SK-N-SH (cell line): Measurements from ENCODE around the gene TMEM117. TPM values are rescaled to one million over a fixed set of nuclear protein-coding genes. Genes with fewer than 3 reads are reported as not detected.

Experiments used
- CTCF ChIA-PET: fragments of 300-600, 350-600 bp; formaldehyde crosslinking; extraction: SDS; loops from one replicate; lab custom pipeline; 2021; lab: Yijun Ruan, JAX
- POLR2A ChIA-PET: fragments of 350-600 bp; sonication (Branson Sonifier 250); formaldehyde crosslinking; extraction: SDS; loops from one replicate; lab custom pipeline; 2020; ENCODE audit warnings: antibody characterized with exemption, inconsistent platforms; lab: Yijun Ruan, JAX
- DNase-seq: peaks from one replicate; pipeline ENCODE4 v3.0.0; 2012
- H2AFZ ChIP-seq: fragments of 200-600 bp; sonication (generic); 2 replicates; pipeline ENCODE4 v1.8.1; 2016; ENCODE audit warnings: antibody characterized with exemption, mild to moderate bottlenecking, low read depth
- H3F3A ChIP-seq: fragments of 200-600 bp; sonication (generic); replicated peaks from 2 replicates; pipeline ENCODE3; 2016; ENCODE audit warnings: antibody characterized with exemption, mild to moderate bottlenecking; ENCODE audit not compliant: insufficient read depth
- H3K27ac ChIP-seq, 2 experiments: fragments of 200-500 bp in 1 of 2; fragments of 200-600 bp in 1 of 2; sonication (Bioruptor generic) in 1 of 2; sonication (generic), shearing (Covaris generic) in 1 of 2; 2 replicates each; pipeline versions ENCODE4 v1.5.1 to v1.6.1; 2014 to 2016; ENCODE audit warnings: low read depth in 2 of 2, inconsistent platforms in 1 of 2, low read length in 1 of 2, mild to moderate bottlenecking in 1 of 2, mixed read lengths in 1 of 2
- H3K27me3 ChIP-seq: fragments of 200-600 bp; sonication (generic), shearing (Covaris generic); 2 replicates; pipeline ENCODE4 v1.6.1; 2016; ENCODE audit warnings: mixed run types; ENCODE audit not compliant: insufficient read depth
- H3K36me3 ChIP-seq, 2 experiments: fragments of 200-500 bp in 1 of 2; fragments of 200-600 bp in 1 of 2; sonication (Bioruptor generic) in 1 of 2; sonication (generic) in 1 of 2; replicated peaks in 1 of 2; 2 replicates each; pipeline versions ENCODE3 to v1.5.1; 2014 to 2016; ENCODE audit warnings: low read length in 1 of 2, mild to moderate bottlenecking in 1 of 2; ENCODE audit not compliant: insufficient read depth in 2 of 2, control insufficient read depth in 1 of 2
- H3K4me1 ChIP-seq, 2 experiments: fragments of 200-500 bp in 1 of 2; fragments of 200-600 bp in 1 of 2; sonication (Bioruptor generic) in 1 of 2; sonication (generic), shearing (Covaris generic) in 1 of 2; 2 replicates each; pipeline versions ENCODE4 v1.5.1 to v1.6.1; 2014 to 2016; ENCODE audit warnings: low read depth in 1 of 2, low read length in 1 of 2, mixed run types in 1 of 2; ENCODE audit not compliant: insufficient read depth in 2 of 2, control insufficient read depth in 1 of 2
- H3K4me2 ChIP-seq: fragments of 200-600 bp; sonication (generic), shearing (Covaris generic); 2 replicates; pipeline ENCODE4 v1.6.1; 2017; ENCODE audit warnings: mixed run types
- H3K4me3 ChIP-seq, 2 experiments: fragments of 200-500 bp in 1 of 2; fragments of 200-600 bp in 1 of 2; sonication (Bioruptor generic) in 1 of 2; sonication (generic), shearing (Covaris generic) in 1 of 2; 2 replicates each; pipeline versions ENCODE4 v1.5.1 to v1.8.1; 2014 to 2016; ENCODE audit warnings: low read depth in 2 of 2, inconsistent platforms in 1 of 2, low read length in 1 of 2, mild to moderate bottlenecking in 1 of 2, mixed read lengths in 1 of 2, moderate library complexity in 1 of 2
- H3K79me2 ChIP-seq: fragments of 200-600 bp; sonication (generic); 2 replicates; pipeline ENCODE4 v1.8.1; 2017; ENCODE audit warnings: mild to moderate bottlenecking; ENCODE audit not compliant: insufficient read depth
- H3K9ac ChIP-seq: fragments of 200-600 bp; sonication (generic); 2 replicates; pipeline ENCODE4 v1.6.1; 2017; ENCODE audit warnings: mixed run types
- H3K9me2 ChIP-seq: fragments of 200-600 bp; sonication (generic); 2 replicates; pipeline ENCODE4 v1.6.1; 2017; ENCODE audit warnings: mixed run types
- H3K9me3 ChIP-seq: fragments of 200-600 bp; sonication (generic); 2 replicates; pipeline ENCODE4 v1.6.1; 2017; ENCODE audit warnings: mixed run types, mild to moderate bottlenecking, moderate library complexity
- H4K20me1 ChIP-seq: fragments of 200-600 bp; sonication (generic); 2 replicates; pipeline ENCODE4 v1.6.1; 2017; ENCODE audit warnings: mild to moderate bottlenecking, mixed run types; ENCODE audit not compliant: insufficient read depth
- CHD2 ChIP-seq: fragments of 150-350 bp; IDR thresholded peaks from 2 replicates; pipeline ENCODE4 v1.6.1; 2018; ENCODE audit warnings: low read length; ENCODE audit not compliant: partially characterized antibody
- CTCF ChIP-seq: fragments of 200-600 bp; sonication (generic); IDR thresholded peaks from 2 replicates; pipeline ENCODE4 v1.6.1; 2017; ENCODE audit warnings: antibody characterized with exemption, mild to moderate bottlenecking, moderate library complexity
- EP300 ChIP-seq, 2 experiments: IDR thresholded peaks; 2 replicates each; pipeline versions ENCODE4 v1.4.0 to v1.6.1; 2012; ENCODE audit warnings: borderline replicate concordance in 1 of 2, low read depth in 1 of 2, low read length in 1 of 2
- FOSL2 ChIP-seq: IDR thresholded peaks from 2 replicates; pipeline ENCODE4 v1.4.0; 2012; ENCODE audit warnings: low read depth, mild to moderate bottlenecking, moderate library complexity, borderline replicate concordance
- GABPA ChIP-seq: IDR thresholded peaks from 2 replicates; pipeline ENCODE4 v1.4.0; 2012; ENCODE audit warnings: low read depth, mild to moderate bottlenecking
- GATA2 ChIP-seq: sonication (generic); formaldehyde crosslinking; IDR thresholded peaks from 2 replicates; pipeline ENCODE4 v1.5.0; 2020; ENCODE audit warnings: mild to moderate bottlenecking, missing genetic modification reagents
- IRF3 ChIP-seq: fragments of 150-350 bp; IDR thresholded peaks from 2 replicates; pipeline ENCODE4 v1.6.1; 2016; ENCODE audit warnings: mild to moderate bottlenecking, low read depth, low read length
- MAX ChIP-seq: IDR thresholded peaks from 2 replicates; pipeline ENCODE4 v1.4.0; 2012; ENCODE audit warnings: low read depth
- MXI1 ChIP-seq: IDR thresholded peaks from 2 replicates; pipeline ENCODE4 v1.6.1; 2012; ENCODE audit warnings: mild to moderate bottlenecking, low read depth, low read length, improper control_type of control experiment
- NFIC ChIP-seq: IDR thresholded peaks from 2 replicates; pipeline ENCODE4 v1.4.0; 2012; ENCODE audit warnings: borderline replicate concordance
- NRF1 ChIP-seq: IDR thresholded peaks from 2 replicates; pipeline ENCODE4 v1.6.1; 2012; ENCODE audit warnings: low read depth, mild to moderate bottlenecking, low read length
- POLR2AphosphoS5 ChIP-seq: IDR thresholded peaks from 2 replicates; pipeline ENCODE4 v1.6.1; 2012; ENCODE audit warnings: low read depth, low read length
- RAD21 ChIP-seq: IDR thresholded peaks from 2 replicates; pipeline ENCODE4 v1.6.1; 2012; ENCODE audit warnings: mild to moderate bottlenecking, low read length
- RCOR1 ChIP-seq: fragments of 150-350 bp; IDR thresholded peaks from 2 replicates; pipeline ENCODE4 v1.6.1; 2017; ENCODE audit warnings: antibody characterized with exemption, low read length
- REST ChIP-seq: IDR thresholded peaks from 2 replicates; pipeline ENCODE4 v1.6.1; 2012; ENCODE audit warnings: mild to moderate bottlenecking, low read depth, low read length, moderate library complexity
- RFX5 ChIP-seq: IDR thresholded peaks from 2 replicates; pipeline ENCODE4 v1.6.1; 2012; ENCODE audit warnings: mild to moderate bottlenecking, improper control_type of control experiment, low read length
- RXRA ChIP-seq: IDR thresholded peaks from 2 replicates; pipeline ENCODE4 v1.4.0; 2012; ENCODE audit warnings: low read depth, mild to moderate bottlenecking, borderline replicate concordance
- TCF12 ChIP-seq: IDR thresholded peaks from 2 replicates; pipeline ENCODE4 v1.4.0; 2012
- TEAD4 ChIP-seq: IDR thresholded peaks from 2 replicates; pipeline ENCODE4 v1.4.0; 2012; ENCODE audit warnings: mild to moderate bottlenecking, borderline replicate concordance; ENCODE audit not compliant: insufficient read depth
- YY1 ChIP-seq: IDR thresholded peaks from 2 replicates; pipeline ENCODE4 v1.4.0; 2012; ENCODE audit warnings: low read depth, mild to moderate bottlenecking
- WGBS: methylation state at CpG from one replicate; pipeline ENCODE4 v1.1.6; 2017; ENCODE audit warnings: low lambda C conversion rate; 5-methylcytosine and 5-hydroxymethylcytosine counted together
- polyA plus RNA-seq, 3 experiments: library from polyadenylated mRNA; depleted of rRNA; stranded (reverse); fragments of >200 nt; gene quantifications; 2 replicates each; pipeline ENCODE4 v1.2.3, GENCODE V29; 2012

The TMEM117 gene
- polyA plus RNA-seq, 1 of the 3 experiments (the other 2 are of a cell fraction): 0.81 TPM

- Histone ChIP-seq H3F3A (no peaks in the 10 kb centered on the region), H4K20me1 (no peaks in the 10 kb centered on the region), H3K27me3 (no peaks in the 10 kb centered on the region), H3K9ac (no peak overlapping the region), H3K9me3 (no peaks in the 10 kb centered on the region), H3K27ac (no peak overlapping the region), H3K4me1 (no peaks in the 10 kb centered on the region; a peak in 1 of 4 replicates), H3K4me3 (no peak overlapping the region), H3K36me3 (no peaks in the 10 kb centered on the region), H3K79me2 (no peaks in the 10 kb centered on the region), H3K4me2 (no peak overlapping the region), H3K9me2 (no peaks in the 10 kb centered on the region), H2AFZ (no peak overlapping the region)
- no peak for TF ChIP-seq NFIC
- no peak for TF ChIP-seq RXRA
- TF ChIP-seq NRF1: no peak
- TF ChIP-seq RAD21: no peak
- TF ChIP-seq CHD2: no peak
- TF ChIP-seq RFX5: no peak
- TF ChIP-seq POLR2AphosphoS5: no peak
- no peak for TF ChIP-seq MAX
- TF ChIP-seq MXI1: no peak
- no peak for TF ChIP-seq CTCF
- 62% methylated on average over 5 of the region's 5 CpGs for WGBS
- CTCF ChIA-PET: interaction anchor here (1.1 kb wide), 1 partner anchor 138 kb away, joined by 3 read pairs; no protein-coding TSS in a partner anchor
- POLR2A ChIA-PET: no interaction called here
- no peak for DNase-seq
Measured at GRCh38 chr12:44154128-44154527, 318.2 kb downstream of the TMEM117 start.

GRCh38 chr12:44155358-44155757 lies 319.5 kb downstream of the TMEM117 start:
- Histone ChIP-seq H3K79me2 (no peaks in the 10 kb centered on the region), H3F3A (no peaks in the 10 kb centered on the region), H3K36me3 (no peaks in the 10 kb centered on the region), H3K9me2 (no peaks in the 10 kb centered on the region), H4K20me1 (no peaks in the 10 kb centered on the region), H2AFZ (no peak overlapping the region), H3K4me1 (no peaks in the 10 kb centered on the region; a peak in 1 of 4 replicates), H3K9me3 (no peaks in the 10 kb centered on the region), H3K27ac (no peak overlapping the region), H3K27me3 (no peaks in the 10 kb centered on the region), H3K9ac (no peak overlapping the region), H3K4me2 (no peak overlapping the region), H3K4me3 (no peak overlapping the region)
- no peak for DNase-seq
- 68% methylated on average over 2 of the region's 2 CpGs for WGBS
- CTCF ChIA-PET: interaction anchor here (1.1 kb wide), 1 partner anchor 139 kb away, joined by 3 read pairs; no protein-coding TSS in a partner anchor
- POLR2A ChIA-PET: no interaction called here
- TF ChIP-seq GATA2 (CRISPR knock-in tag): no peak
- TF ChIP-seq IRF3: no peak
- no peak for TF ChIP-seq FOSL2
- no peak for TF ChIP-seq EP300 (IDR thresholded peaks at IDR 0.05; ENCODE audit: borderline replicate concordance in 1 of 2, low read depth in 1 of 2, low read length in 1 of 2)
- TF ChIP-seq POLR2AphosphoS5: no peak
- TF ChIP-seq YY1: no peak
- no peak for TF ChIP-seq RCOR1
- no peak for TF ChIP-seq MAX
- no peak for TF ChIP-seq NFIC
- TF ChIP-seq GABPA: no peak
- TF ChIP-seq RFX5: no peak
- TF ChIP-seq REST: no peak
- TF ChIP-seq TCF12: no peak
- no peak for TF ChIP-seq TEAD4
